MV-4-11 (cell line): ENCODE measurements around the gene LRRC27.

ENCODE experiments used
- DNase-seq: peaks from one replicate; lab custom pipeline; 2025; lab: John Stamatoyannopoulos, UW

LRRC27 gene

DNA sequence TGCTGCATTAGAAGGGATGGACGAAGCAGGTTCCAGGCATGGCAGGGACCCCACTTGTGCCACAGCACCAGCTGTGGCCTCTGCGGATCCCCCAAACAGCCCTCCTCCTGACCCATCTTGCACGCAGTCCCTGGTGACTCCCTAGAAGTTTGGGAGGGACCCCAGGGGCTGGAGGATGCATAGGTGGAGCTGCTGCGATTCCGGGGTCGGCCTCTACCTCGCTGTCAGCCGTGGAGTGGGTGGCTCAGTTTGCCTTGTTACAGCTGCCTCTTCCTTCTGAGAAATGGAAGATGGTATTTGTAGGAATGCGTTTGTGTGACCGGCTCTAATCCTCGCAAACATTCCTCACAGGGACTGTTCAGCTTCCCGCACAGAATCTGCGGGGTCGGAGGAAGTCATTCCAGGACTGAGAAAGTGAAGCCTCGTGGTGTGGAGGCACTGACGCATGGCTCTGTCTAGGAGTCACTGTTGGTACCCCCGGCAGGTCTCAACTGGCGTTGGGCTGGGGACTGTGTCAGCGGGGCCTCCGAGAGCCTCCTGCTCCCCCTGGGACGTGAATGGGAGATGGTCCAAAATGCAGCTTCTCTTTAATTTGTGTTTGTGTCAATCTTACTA is 82.5 kb downstream of the LRRC27 start:
- DNase-seq = no peak

DNA sequence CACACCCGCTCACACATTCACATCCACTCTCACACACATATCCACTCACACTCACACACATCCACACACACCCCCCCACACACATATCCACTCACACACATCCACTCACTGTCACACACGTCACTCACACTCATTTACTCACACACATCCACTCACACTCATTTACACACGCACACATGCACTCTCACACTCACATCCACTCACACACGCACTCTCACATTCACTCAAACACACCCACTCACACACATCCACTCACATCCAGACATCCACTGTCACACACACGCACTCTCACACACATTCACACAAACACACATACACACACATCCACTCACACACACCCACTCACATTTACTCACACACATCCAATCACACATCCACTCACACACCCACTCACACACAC is 83.3 kb downstream of the LRRC27 start:
- no peak for DNase-seq

DNA sequence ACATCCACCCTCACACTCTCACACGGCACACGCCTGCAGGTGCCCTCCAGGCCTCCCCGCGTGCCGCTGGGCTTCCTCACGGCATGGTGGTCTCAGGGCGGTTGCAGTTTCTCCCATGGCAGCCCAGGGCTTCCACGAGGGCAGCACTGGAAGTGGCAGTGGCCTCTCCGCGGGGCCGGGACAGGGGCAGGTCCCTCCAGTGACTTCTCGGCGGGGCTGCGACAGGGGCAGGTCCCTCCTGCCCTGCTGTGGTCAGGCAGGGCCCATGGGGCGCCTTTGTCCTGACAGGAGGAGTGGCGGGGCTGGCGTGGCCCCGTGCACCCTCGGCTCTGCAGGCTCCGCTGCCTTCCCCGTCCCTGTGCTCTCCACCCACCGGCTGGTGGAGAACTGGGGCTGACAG is 84.0 kb downstream of the LRRC27 start:
- DNase-seq = no peak

DNA sequence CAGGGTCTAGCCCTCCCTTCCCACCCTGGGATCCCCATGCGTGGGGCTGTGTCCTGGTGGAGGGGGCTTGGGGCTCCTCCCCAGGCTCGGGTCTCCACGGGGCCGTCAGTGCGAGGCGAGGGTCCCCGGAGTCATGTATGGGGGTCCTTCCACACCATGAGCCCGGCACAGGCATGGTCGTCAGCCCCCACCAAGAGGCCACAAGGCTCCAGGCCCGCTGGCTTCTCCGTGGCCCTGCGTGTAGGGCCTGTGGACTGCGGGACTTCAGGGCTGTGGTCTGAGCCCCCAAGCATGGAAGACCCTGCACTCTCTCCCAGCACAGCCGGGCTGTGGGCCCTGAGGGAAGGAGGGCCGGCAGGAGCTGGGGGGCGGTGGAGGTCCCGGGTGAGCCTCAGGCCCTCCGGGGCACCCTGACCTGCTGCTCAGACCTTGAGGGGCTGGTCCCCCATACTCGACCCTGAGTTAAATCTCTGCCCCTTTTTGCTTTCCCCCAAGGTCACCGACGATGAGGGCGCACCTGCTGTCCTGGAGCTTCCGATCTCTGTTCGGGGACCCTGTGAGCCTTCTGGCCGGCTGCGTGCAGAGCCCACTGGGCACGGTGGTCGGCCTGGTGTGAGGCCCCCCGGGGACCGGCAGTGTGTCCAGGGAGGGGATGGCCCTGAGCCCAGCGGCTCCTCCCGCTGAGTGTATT is 84.7 kb downstream of the LRRC27 start:
- no peak for DNase-seq

DNA sequence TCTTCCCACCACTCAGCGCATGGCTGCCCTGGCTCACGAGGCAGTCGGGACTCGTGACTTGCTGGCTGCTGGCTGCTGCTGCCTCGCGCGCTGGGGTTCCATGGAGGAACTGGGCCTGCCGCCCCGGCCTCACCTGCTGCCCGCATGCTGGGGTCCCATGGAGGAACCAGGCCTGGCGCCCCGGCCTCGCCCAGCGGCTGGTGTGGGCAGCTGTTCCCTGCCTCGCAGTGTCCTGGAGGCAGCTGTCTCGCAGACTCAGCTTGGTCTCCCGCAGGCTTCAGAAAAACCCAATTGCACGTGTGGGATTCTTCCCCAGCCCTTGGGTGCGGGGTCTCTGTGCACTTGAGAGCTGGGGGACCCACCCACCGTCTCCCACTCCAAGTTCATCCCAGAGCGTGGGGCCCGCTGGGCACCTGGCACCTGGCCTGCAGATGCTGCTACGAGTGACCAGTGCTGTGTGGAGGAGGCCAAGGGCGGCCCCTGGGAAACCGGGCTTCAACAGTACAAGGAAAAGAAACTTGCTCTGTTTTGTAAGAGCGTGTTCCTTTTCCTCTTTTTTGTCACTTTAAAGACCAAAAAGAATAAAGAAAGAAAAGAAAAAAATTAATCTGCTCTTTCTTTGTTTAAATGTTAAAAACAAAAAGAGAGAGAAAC is 85.4 kb downstream of the LRRC27 start:
- DNase-seq = peak; percentile 16

DNA sequence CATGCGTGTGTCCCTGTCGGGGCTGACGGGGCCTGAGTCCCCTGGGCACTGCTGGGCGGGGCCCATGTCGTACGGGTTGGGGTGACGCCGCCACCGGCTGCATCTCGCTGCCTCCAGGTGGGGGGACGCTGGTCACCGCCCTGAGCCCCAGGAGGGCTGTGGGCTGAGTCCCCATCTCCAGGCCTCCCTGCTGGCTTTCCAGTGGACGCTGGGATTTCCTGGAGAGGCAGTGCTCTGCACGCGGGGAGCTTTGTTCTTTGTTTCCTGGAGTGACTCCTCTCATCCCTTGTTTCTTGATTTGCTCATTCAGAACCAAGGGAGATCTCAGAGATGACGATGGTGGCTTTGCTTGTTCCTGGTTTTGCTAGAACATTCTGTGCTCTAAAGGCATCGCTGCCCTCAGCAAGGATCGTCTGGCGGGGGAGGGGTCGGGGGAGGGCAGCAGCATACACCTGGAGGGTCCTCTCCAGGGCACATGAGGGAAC is 86.0 kb downstream of the LRRC27 start:
- DNase-seq = no peak

DNA sequence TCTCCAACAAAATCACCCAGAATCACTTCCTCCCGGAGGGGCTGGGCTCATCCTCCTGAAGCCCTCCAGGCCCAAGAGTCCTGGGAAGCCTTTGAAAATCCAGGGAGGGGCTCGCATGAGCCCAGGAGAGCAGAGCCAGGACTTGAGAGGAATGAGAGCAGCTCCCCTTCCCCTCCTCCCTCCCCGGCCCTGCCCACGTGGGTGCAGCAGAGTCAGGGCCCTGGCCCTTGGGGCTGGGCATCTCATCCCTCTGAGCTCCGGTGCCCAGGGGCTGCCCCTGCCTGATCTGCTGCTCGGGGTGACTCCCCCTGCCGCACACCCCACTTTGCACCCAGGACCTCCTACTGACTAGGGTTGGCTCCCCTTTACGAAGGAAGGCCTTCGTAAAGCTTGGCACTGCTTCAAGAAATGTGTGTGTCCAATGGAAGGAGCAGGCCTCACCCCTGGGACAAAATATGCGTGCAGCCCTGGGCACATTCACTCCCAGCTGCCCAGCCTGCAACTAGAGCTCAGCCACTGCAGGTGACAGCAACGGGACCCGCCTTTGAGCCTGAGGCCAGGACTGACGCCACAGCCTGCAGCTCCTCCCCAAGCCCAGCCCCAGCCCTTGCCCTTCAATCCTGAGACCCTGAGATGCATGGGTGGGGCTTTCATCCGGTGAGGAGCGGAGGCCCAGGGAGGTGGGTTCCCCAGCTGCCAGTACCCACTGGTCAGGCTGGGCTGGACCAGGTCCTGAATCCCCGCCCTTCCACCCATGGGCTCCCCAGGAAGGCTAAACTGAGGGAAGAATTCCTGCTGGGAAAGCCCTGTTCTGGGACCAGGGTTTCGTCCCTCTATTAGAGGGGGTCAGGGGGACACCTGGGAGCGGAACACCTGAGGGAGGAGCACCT is 86.8 kb downstream of the LRRC27 start:
- no peak for DNase-seq

DNA sequence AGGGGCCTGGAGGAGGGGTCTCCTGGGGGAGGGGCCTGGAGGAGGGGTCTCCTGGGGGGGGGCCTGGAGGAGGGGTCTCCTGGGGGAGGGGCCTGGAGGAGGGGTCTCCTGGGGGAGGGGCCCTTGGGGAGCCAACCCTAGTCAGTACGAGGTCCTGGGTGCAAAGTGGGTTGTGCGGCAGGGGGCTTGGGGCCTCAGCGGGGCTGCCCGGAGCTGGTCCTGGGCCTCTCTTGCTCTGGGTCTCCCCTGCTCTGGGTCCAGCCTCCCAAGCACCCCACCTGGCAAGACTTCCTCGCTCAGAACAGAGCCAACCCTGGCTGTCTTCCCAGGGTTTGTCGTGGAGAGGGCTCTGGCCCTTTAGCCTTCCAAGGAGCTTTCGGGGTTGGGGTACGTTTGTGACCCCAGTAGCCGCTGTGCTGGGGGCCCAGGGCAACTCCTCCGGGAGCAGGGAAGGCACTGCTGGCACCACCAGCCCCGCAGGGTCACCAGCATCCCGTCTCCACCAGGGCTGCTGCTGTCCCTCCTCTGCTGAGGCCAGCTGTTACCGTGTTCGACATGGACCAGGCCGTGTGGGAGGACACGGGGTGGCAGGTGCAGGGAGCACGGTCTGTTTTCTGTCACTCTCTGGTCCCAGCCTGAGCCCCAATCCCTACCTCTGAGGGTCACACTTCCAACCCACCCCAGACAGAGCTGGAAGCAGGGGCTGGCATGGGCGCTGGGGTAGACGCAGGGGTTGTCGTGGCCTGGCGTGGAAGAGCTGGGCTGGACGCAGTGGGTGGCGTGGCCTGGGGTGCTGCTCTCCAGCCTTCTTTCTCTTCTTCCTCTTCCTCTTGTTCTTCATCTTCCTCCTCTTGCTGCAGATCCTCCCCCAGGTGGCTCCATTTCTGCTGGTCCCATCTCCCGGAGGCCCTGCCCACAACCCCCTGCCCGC is 87.8 kb downstream of the LRRC27 start:
- DNase-seq = peak; percentile 63

DNA sequence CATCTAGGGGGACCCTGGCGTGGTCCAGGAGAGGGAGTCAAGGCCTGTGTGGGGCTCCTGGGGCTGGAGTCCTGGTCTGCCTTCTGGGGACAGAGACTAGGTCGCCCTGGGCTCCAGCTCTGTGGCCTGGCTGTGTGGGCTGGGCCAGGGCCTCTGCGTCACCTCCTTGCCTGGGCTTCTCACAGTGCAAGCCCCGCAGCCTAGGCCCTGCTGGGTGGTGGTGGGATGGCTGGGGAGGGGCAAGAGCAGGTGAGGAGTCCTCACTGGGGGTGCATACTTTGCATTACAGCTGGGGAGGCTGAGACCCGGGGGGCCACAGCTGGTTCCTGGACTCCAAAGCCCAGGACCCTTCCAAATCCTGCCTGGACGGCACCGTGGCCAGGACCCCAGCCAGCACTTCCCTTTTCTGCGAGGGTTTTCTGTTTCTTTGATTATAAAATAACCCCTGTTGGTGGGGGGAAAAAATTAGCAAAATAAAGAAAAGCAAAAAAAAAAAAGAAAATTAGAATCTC is 88.5 kb downstream of the LRRC27 start:
- peak; percentile 63 for DNase-seq

DNA sequence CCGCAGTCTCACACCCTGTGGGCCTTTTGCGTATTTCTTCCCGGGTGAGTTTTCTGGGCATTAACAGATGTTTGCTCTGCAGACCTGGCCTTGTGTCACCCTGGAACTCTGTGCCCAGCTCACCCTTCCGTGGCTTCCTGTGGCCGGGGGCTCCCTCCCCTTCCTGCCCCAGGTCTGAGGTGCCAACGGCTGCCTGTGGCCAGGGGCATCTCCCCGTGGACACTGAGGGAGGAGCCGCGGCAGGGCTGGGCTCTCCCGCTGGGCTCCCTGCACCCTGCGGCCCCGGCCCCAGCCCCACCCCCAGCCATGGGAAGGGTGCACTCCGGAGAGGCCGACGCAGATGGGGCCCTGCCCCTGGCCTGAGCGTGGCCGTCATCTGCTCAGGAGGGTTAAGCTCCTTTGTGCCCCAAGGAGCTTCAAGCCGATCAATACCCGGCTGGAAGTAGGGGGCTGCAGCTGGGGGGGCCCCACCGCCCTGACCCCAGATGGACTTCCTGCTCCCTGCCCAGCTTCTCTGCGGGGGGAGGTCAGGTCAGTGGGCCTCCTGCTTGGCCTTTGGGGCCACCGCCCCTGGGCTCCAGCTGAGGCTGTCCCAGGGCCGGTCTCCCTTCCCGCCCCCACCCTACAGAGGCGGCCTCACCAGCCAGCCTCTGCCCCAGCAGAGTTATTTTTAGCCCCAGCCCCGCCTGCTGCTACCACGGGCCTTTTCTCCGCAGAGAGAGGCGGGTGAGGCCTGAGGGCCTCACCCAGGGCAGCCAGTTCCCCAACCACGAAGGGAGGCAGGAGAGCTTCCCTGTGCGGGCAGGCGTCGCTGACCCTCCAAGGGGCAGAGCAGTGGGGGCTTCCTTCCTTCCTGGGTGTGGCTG is 89.2 kb downstream of the LRRC27 start:
- DNase-seq = peak; percentile 85

DNA sequence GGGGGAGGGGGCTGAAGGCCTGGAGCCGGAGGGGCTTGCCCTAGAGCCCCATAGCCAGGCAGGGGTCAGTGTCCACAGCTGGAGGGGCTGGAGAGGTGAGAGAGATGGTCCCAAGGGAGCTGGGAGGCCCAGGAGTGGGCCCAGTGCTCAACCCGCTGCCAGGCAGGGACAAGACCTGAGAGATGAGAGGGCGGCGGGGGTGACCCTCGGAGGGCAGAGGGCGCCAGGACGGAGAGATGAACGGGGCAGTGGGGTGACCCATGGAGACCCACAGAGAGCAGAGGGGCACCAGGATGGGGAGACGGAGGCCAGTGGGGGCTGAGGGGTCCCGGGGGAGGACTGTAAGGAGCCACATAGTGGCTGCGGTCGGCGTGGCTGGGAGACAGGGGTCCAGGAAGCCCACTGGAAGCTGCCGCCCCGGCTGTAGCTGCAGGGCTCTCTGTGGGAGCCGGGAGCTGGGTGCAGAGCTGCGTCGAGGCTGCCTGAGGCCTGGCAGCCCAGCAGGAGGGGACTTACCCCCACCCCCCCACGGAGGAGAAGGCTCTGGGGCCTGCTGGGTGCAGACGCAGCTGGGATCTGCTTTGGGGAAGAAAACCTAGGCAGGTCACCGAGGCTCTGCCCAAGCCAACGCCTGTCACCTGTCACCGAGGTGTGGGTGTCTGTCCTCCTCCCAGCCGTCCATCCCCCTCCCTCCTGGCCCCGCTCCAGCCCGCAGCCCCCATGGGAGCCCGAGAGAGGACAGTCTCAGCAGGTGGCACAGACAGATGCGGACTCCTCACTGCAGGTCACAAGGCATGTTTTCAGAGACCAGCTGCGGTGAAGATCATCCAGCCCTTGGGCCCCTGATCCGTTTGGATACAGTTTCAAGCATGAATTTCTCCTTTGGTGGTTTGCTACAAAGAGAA is 90.1 kb downstream of the LRRC27 start:
- DNase-seq = peak; percentile 55

DNA sequence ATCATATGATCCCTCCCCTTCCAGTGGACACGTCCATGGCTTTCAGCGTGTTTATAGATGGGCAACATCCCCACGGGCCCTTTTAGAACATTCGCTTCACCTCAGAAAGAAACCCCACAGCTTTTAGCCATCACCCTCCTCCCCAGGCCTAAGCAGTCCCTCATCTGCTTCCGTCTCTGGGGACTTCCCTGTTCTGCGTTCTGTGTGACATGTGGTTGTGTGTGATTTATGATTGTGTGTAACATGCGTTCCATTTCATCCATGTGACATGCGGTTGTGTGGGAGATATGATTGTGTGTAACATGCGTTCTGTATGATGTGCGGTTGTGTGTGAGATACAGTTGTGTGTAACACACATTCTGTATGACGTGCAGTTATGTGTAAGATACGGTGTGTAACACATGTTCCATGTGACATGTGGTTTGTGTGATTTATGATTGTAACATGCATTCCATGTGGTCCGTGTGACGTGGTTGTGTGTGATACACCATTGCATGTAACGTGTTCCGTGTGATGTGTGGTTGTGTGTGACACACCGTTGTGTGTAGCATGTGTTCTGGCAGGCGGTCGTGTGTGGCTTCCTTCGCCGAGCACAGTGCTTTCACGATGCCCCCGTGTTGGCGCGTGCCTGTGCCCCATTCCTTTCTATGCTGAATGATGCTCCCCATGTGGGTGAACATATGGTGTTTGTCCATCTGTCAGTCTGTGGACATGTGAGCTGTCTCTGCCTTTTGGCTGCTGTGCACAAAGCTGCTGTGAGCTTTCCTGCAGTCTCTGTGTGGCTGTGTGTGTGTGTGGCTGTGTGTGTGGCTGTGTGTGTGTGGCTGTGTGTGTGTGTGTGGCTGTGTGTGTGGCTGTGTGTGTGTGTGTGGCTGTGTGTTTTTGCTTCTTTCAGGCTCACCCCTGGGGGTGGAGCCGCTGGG is 91.2 kb downstream of the LRRC27 start:
- peak; percentile 93 for DNase-seq

DNA sequence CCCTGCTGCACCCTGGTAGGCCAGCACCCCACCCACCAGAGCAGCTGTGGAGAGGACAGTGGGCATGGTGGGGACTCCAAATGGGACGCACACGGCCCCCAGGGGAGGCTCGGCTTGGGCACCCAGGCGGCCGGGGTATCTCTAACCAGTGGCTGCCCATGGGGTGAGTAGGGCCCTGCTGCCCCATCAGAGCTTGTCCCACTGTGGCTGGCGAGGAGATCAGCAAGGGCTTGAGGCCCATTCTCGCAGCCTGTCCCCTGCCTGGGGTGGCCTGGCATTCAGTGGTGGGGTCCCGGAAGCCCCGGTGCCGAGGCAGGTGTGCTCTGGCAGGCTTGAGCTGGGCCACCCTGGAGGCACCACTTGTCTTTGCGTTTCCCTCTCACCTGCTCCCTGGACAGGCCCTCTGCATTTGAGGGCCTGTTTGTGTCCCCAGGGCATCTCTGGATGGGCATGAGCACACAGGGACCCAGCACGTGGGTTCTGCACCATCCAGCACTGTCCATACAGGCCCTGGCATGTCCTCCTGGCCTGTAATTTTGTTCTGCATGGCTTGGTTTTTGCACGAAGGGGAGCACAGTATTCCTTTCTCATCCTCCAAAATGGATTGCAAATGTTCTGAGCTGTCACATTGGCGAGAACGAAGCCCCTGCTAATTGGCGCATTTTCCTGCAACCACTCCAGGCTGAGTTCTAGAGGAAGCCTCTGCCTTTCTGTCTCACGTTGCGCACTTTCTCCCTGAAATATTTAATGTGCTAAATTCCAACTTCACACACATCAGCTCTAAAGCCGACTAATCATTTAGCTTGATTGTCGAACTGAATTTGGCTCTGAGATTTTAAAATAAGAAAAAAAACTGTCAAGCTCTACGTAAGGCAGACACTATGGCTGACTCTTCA is 92.2 kb downstream of the LRRC27 start:
- no peak for DNase-seq

DNA sequence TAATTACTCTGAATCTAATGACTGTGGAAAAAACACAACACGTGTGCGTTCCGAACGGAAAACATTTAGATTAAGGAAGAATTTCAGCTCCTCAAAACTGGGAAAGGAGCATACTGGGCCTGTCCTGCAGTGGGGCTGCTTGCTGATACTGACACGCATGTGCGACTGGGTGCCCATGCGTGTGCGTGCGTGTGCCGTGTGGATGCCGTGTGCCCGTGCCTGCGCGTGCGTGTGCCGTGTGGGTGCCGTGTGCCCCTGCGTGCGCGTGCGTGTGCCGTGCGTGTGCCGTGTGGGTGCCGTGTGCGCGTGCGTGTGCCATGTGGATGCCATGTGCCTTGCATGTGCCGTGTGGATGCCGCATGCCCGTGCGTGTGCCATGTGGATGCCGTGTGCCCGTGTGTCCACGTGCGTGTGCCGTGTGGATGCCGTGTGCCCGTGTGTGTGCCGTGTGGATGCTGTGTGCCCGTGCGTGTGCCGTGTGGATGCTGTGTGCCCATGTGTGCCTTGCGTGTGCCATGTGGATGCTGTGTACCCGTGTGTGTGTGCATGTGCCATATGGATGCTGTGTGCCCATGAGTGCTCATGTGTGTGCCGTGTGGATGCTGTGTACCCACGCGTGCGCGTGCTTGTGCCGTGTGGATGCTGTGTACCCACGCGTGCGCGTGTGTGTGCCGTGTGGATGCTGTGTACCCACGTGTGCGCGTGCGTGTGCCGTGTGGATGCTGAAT is 93.2 kb downstream of the LRRC27 start:
- DNase-seq = no peak

DNA sequence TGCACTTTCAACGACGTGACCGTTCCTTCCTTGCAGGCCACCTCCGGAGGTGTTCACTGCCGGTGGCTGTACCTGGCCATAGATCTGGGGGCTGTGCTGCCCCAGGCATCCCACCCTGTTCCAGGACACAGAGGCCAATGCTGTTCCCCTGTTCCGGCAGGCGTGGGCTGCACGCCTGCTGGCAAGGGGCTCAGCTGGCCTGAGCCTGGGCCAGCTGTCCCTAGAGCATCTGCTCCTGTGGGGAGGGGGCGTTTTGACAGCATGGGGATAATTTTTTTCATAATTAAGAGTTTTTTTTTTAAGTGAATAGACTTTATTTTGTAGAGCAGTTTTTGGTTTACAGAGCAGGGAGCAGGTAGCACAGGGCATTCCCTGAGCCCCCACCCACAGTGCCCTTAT is 93.8 kb downstream of the LRRC27 start:
- no peak for DNase-seq
